ENCODE data around the gene FOXD4L1.
"Not testable (repeated sequence)": the region's sequence is repeated elsewhere in the genome, so short reads cannot be mapped to it uniquely, and the experiment has no call there.

Gene FOXD4L1

DNA sequence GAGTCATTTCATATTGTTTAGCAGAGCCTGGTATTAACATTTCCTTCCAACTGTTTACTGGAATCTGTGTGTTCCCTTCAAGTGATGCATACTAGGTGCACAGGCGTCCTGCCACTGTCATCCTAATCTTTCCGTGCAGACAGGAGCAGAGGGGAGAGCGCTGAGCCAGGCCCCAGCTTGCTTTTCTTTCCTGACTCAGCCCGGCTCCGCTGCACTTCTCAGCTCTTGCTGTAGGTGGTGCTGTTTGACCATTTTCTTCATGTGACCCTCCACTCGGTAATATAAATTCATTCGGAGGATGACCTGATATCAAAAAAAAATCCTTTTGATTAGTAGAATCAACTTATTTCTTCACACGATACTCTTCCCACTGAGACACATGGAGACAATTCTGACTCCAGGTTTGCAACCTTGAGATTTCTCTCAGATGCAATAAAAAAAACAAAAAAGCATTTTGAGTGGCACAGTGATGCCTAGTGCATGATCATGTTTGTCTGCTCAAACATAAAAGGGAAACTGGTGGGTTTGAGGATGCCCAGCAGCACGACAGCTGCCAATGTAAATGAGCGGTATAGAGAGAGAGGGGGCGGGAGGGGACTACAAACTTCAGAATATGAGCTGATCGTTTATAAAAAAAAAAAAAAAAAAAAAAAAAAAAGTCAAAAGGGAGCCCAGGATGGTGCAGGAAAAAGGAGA, 29.0 kb downstream of the FOXD4L1 start:
- DNase-seq = not testable (repeated sequence)

DNA sequence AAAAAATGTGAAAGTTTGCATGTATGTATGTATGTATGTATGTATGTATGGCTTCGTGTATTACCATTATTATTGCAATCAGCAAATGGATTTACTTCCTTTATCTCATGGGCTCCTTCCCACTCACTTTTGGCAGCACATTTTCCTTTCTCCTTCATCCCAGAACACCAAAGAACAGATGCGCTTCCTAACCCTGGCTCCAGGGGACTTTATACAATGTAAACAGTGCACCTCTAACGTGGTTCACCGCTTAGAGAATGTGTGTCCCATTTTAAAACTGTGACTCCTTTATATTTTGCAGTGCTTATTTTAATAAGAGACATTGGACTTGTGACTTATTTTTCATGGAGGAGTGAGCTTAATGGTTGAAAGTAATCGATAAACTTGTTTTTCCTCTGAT, 29.7 kb downstream of the FOXD4L1 start:
- not testable (repeated sequence) for DNase-seq

DNA sequence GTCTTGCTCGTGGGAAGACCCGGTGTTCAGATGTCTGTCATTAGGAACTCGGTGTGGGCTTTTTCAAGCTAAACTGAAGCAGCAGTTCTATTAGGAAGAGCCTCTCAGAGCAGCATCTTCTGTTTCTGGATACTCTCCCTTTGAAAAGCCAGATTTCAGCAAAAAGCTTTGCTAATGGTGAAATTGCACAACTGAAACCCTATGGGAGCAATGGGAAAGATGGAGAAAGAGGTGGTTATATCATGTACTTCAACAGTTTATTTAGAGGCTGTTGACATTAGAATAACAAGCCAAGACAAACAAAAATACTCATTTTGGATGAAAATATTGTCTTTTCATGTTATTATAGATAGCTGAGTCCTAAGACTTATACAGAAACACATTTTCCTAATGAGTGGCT, 30.4 kb downstream of the FOXD4L1 start:
- not testable (repeated sequence) for DNase-seq

DNA sequence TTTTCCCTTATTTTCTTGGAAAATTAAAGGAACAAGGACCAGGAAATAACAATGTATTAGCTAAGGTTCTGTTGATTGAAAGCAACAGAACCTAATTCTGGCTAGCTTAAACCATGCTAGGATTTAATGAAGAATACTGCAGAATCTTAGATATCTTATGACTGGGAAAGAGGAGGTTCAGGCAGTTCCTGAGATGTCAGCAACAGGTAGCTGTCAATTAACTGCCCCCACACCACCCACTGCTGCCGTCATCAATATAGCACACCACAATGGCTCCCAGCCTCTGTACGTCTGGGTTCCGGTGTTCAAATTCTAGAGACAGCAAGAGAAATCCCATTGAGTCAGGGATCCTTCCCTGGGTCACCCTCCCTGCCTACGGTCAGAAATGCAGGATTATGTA, 34.5 kb downstream of the FOXD4L1 start:
- DNase-seq = not testable (repeated sequence)

DNA sequence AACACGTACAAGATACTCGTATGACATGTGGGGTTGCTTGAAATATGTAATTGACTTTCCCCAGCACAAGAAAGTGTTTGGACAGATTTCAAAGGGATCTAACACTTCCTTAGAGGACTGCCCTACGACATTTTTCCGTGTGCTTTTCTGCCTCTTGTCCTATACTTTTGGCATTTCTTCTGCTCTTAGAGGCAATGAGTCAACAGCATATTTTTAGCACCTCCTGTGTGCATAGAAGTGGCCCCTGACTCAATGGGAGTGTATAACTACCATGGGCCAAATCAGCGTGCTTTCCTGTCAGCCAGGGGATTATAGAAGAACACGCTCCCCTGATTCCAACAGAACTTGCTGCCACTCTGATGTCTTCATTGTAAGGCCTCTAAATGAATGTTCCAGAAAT, 38.1 kb downstream of the FOXD4L1 start:
- DNase-seq = not testable (repeated sequence)

DNA sequence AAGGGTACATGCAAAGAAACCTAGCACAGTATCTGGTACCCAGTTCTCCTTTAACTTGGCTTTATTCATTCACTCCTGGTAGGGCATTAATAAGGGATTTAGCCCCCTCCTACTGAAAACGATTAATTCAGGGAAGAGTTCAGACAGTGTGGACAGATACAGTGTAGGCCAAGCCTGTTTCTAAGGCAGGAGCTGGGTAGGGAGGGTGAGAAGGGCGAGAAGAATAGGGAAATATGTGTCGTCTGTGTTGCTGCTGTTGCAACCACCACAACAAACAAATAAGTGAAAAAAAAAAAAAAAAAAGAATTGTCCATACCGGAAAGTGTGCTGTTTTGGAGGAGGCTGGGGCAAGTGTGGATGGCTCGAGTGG, 42.4 kb downstream of the FOXD4L1 start:
- not testable (repeated sequence) for DNase-seq

DNA sequence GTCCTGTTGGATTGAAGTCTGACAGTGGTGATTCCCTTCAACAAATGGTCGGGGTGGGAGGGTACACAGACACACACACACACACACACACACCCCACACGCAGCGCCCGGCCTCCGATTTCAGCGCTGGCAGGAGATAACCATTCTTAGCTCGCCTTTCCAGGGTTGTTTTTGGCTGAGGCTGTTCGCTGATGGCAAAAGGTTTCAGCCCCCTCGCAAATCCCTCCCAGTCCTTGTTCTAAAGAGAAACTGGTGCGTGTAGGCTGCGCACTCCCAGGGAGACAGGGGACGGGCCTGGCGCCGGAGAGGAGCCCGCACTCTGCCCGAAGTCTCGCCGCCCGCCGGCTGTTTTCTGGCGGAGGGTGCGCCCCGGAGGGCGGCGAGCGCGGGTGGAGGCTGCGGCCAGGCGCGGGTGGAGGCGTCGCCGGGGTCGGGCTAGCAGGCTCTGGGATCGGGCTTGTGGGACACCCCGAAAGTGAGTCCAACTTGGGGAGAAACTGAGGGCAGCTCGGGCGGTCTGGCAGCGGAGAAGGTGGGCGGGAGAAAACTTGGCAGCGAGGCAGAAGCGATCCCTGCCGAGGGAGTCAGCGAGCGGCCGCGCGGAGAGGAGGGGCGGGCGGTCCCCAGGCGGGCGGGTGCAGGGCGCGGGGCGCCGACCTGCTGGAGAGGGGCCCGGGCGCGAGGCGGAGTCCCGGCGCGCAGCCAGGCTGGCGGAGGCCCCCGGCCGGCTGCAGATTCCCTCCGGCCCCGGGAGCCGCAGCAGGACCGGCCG, 42.9 kb downstream of the FOXD4L1 start:
- peak; percentile 47 for DNase-seq

DNA sequence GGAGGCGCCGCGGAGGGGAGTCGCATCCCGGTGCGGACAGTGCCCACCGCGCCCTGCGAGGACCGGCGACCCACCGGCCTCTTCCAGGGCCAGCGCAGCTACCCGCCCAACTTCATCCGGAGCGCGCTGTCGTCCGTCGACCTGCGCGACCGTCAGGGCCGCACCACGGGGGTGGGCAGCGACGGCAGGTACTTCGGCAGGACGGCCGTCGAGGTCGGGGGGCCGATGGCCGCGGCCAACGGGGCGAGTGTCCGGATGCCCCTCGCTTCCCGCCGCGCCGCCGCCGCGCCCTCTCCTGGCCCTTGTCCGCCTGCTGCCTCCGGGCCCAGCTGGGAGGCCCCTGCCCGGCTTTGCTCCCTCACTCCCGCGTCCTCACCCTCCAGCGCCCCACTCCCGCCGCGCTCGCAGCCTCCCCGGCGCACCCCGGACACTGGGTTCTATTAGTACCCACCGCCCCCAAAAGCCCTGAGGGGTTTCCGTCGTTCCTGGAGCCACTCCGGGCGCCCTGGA, 43.6 kb downstream of the FOXD4L1 start:
- not testable (repeated sequence) for DNase-seq

DNA sequence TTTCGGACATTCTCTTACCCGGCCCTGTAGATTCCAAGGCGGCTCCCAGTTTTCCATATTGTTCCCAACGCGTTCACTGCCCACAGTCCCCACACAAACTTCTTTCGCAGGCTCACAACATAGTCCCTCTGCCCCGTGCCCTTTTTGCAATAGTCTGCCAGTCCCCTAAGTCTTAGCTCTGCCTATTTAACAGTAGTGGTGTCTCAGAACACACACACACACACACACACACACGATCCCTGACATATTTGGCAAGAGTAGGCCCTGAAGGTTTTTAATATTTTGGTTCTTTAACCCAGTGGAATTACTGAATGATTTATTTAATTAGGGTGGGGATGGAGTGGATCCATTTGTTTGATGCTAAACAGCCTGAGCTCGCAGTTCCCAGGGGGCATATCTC, 44.1 kb downstream of the FOXD4L1 start:
- not testable (repeated sequence) for DNase-seq
